ENCODE results near the gene ODAD2.

- no peak for TF ChIP-seq EZH2 (IDR thresholded peaks at IDR 0.05)
- no peak for TF ChIP-seq FOXP2 (optimal IDR thresholded peaks at IDR 0.05; ENCODE audit: control extremely low read depth, extremely low read length, insufficient read depth)
These were observed 54.9 kb downstream of the ODAD2 start for GRCh38 chr10:27944005-27944404.
